H1 (cell line): ENCODE measurements around the gene SFXN2. TPM values are rescaled to one million over a fixed set of nuclear protein-coding genes. Genes with fewer than 3 reads are reported as not detected.

ENCODE experiments used
- CTCF ChIA-PET: fragments of 300-600 bp; sonication (Branson Sonifier 250); formaldehyde crosslinking; loops from one replicate; lab custom pipeline; 2021; ENCODE audit not compliant: partially characterized antibody; lab: Charles Lee
- POLR2A ChIA-PET: fragments of 300-600 bp; sonication (Branson Sonifier 250); formaldehyde crosslinking; loops from one replicate; lab custom pipeline; 2021; ENCODE audit warnings: inconsistent platforms; ENCODE audit not compliant: partially characterized antibody; lab: Charles Lee
- DNase-seq, 2 experiments: peaks; one replicate each; pipeline versions ENCODE4 v3.0.0 to v3.0.0-alpha.2; 2010 to 2022; ENCODE audit warnings: low spot score in 2 of 2, low read depth in 1 of 2, mixed read lengths in 1 of 2
- FAIRE-seq: peaks from 2 replicates; lab custom pipeline; 2011; peaks lifted over from hg19 to GRCh38; lab: Jason Lieb, UNC
- H2AFZ ChIP-seq: 2 replicates; pipeline ENCODE4 v1.8.1; 2012; ENCODE audit warnings: low read length, inconsistent platforms
- H2AK5ac ChIP-seq: 2 replicates; pipeline ENCODE4 v1.6.1; 2013; ENCODE audit warnings: low read depth, low read length
- H2BK120ac ChIP-seq: replicated peaks from 2 replicates; pipeline ENCODE3; 2013; ENCODE audit warnings: low read depth, low read length, inconsistent platforms
- H2BK12ac ChIP-seq: 2 replicates; pipeline ENCODE4 v1.6.1; 2013; ENCODE audit warnings: low read depth, low read length
- H2BK15ac ChIP-seq: 2 replicates; pipeline ENCODE4 v1.6.1; 2013; ENCODE audit warnings: low read length
- H2BK20ac ChIP-seq: 2 replicates; pipeline ENCODE4 v1.6.1; 2013; ENCODE audit warnings: low read length
- H2BK5ac ChIP-seq: 2 replicates; pipeline ENCODE4 v1.6.1; 2013; ENCODE audit warnings: low read depth, low read length
- H3K14ac ChIP-seq: 2 replicates; pipeline ENCODE4 v1.6.1; 2013; ENCODE audit warnings: inconsistent platforms; ENCODE audit not compliant: insufficient read length
- H3K18ac ChIP-seq: 2 replicates; pipeline ENCODE4 v1.6.1; 2013; ENCODE audit warnings: low read length; ENCODE audit errors: extremely low read depth
- H3K23ac ChIP-seq: 2 replicates; pipeline ENCODE4 v1.6.1; 2013; ENCODE audit warnings: inconsistent platforms; ENCODE audit not compliant: insufficient read length
- H3K23me2 ChIP-seq: 2 replicates; pipeline ENCODE4 v1.6.1; 2013; ENCODE audit warnings: low read depth, low read length
- H3K27ac ChIP-seq: 2 replicates; pipeline ENCODE4 v1.6.1; 2011; ENCODE audit warnings: low read depth, low read length, inconsistent platforms
- H3K27me3 ChIP-seq, 4 experiments: replicated peaks in 1 of 4; 1 replicate in 1 of 4; 2 replicates in 3 of 4; pipeline versions ENCODE4 v1.6.1 to v1.8.1; 2011 to 2013; ENCODE audit warnings: low read length in 3 of 4, mild to moderate bottlenecking in 3 of 4, inconsistent platforms in 2 of 4, mixed read lengths in 2 of 4, moderate library complexity in 1 of 4; ENCODE audit not compliant: control insufficient read depth in 3 of 4, insufficient read depth in 3 of 4; ENCODE audit errors: extremely low read depth in 1 of 4
- H3K36me3 ChIP-seq, 4 experiments: 2 replicates each; pipeline versions ENCODE4 v1.6.1 to v1.8.1; 2011 to 2013; ENCODE audit warnings: mild to moderate bottlenecking in 4 of 4, low read length in 3 of 4, moderate library complexity in 2 of 4, control low read depth in 1 of 4, inconsistent platforms in 1 of 4; ENCODE audit not compliant: insufficient read depth in 4 of 4, control insufficient read depth in 2 of 4
- H3K4ac ChIP-seq: replicated peaks from 2 replicates; pipeline ENCODE3; 2013; ENCODE audit warnings: low read length, low read depth, mixed read lengths, inconsistent platforms; ENCODE audit not compliant: insufficient read length
- H3K4me1 ChIP-seq, 4 experiments: replicated peaks in 1 of 4; 1 replicate in 1 of 4; 2 replicates in 3 of 4; pipeline versions ENCODE4 v1.6.1 to v1.8.1; 2011 to 2013; ENCODE audit warnings: low read length in 3 of 4, inconsistent platforms in 2 of 4, mixed read lengths in 1 of 4; ENCODE audit not compliant: insufficient read depth in 4 of 4, control insufficient read depth in 3 of 4
- H3K4me2 ChIP-seq, 2 experiments: 2 replicates each; pipeline versions ENCODE4 v1.6.1 to v1.8.1; 2011 to 2013; ENCODE audit warnings: low read depth in 2 of 2, low read length in 2 of 2, control low read depth in 1 of 2, inconsistent platforms in 1 of 2, mild to moderate bottlenecking in 1 of 2; ENCODE audit not compliant: insufficient read depth in 1 of 2
- H3K4me3 ChIP-seq, 4 experiments: fragments of 200-600, 300-600 bp in 1 of 4; sonication (generic), shearing (Covaris generic), sonication (Bioruptor Twin) in 1 of 4; 2 replicates each; pipeline versions ENCODE4 v1.5.1 to v1.8.1; 2011 to 2016; ENCODE audit warnings: low read length in 4 of 4, low read depth in 3 of 4, control low read depth in 2 of 4, inconsistent platforms in 2 of 4, mild to moderate bottlenecking in 2 of 4, mixed read lengths in 1 of 4, moderate library complexity in 1 of 4; ENCODE audit not compliant: insufficient read depth in 2 of 4; ENCODE audit errors: extremely low read depth in 1 of 4
- H3K56ac ChIP-seq: replicated peaks from 2 replicates; pipeline ENCODE3; 2013; ENCODE audit warnings: low read depth, mild to moderate bottlenecking, mixed read lengths, low read length, inconsistent platforms; ENCODE audit not compliant: insufficient read length
- H3K79me1 ChIP-seq: 2 replicates; pipeline ENCODE4 v1.6.1; 2013; ENCODE audit warnings: low read depth, low read length, control low read depth
- H3K79me2 ChIP-seq, 2 experiments: 2 replicates each; pipeline versions ENCODE4 v1.6.1 to v1.8.1; 2012 to 2013; ENCODE audit warnings: low read length in 2 of 2, mild to moderate bottlenecking in 2 of 2, inconsistent platforms in 1 of 2; ENCODE audit not compliant: insufficient read depth in 2 of 2, control insufficient read depth in 1 of 2
- H3K9ac ChIP-seq, 4 experiments: replicated peaks in 1 of 4; 1 replicate in 1 of 4; 2 replicates in 3 of 4; pipeline versions ENCODE4 v1.6.1 to v1.8.1; 2011 to 2013; ENCODE audit warnings: low read depth in 3 of 4, low read length in 3 of 4, control low read depth in 2 of 4, mild to moderate bottlenecking in 2 of 4, moderate library complexity in 2 of 4, inconsistent platforms in 1 of 4; ENCODE audit errors: extremely low read depth in 1 of 4
- H3K9me3 ChIP-seq, 2 experiments: 2 replicates each; pipeline versions ENCODE4 v1.6.1 to v1.8.1; 2012 to 2013; ENCODE audit warnings: mild to moderate bottlenecking in 2 of 2, moderate library complexity in 2 of 2, control low read depth in 1 of 2, inconsistent platforms in 1 of 2, low read depth in 1 of 2, low read length in 1 of 2, mixed read lengths in 1 of 2; ENCODE audit not compliant: insufficient read depth in 2 of 2
- H4K20me1 ChIP-seq, 2 experiments: replicated peaks in 1 of 2; 2 replicates each; pipeline versions ENCODE3 to v1.8.1; 2011 to 2013; ENCODE audit warnings: inconsistent platforms in 2 of 2, low read length in 2 of 2, mild to moderate bottlenecking in 1 of 2; ENCODE audit not compliant: insufficient read depth in 2 of 2, control insufficient read depth in 1 of 2
- H4K5ac ChIP-seq: 2 replicates; pipeline ENCODE4 v1.6.1; 2013; ENCODE audit warnings: low read length, low read depth, mixed read lengths, inconsistent platforms; ENCODE audit not compliant: insufficient read length
- H4K8ac ChIP-seq: 2 replicates; pipeline ENCODE4 v1.8.0; 2013; ENCODE audit warnings: mild to moderate bottlenecking, moderate library complexity, low read length, inconsistent platforms; ENCODE audit not compliant: insufficient read depth; ENCODE audit errors: extremely low read depth
- H4K91ac ChIP-seq: replicated peaks from 2 replicates; pipeline ENCODE3; 2013; ENCODE audit warnings: low read length, mixed read lengths, inconsistent platforms; ENCODE audit not compliant: insufficient read length
- JUN ChIP-seq: IDR thresholded peaks from 2 replicates; pipeline ENCODE4 v1.6.1; 2011; ENCODE audit warnings: low read depth, mild to moderate bottlenecking, improper control_type of control experiment, low read length
- WGBS, 2 experiments: shearing (Covaris generic) in 1 of 2; methylation state at CpG; one replicate each; pipeline versions ENCODE4 v1.1.6 to v1.1.7; 2013 to 2015; ENCODE audit warnings: low lambda C conversion rate in 2 of 2, mixed read lengths in 2 of 2, inconsistent platforms in 1 of 2, low coverage in 1 of 2, missing lambda C conversion rate in 1 of 2; ENCODE audit not compliant: insufficient replicate concordance in 2 of 2, insufficient coverage in 1 of 2, insufficient read length in 1 of 2; ENCODE audit errors: extremely low coverage in 1 of 2, missing lambda C conversion rate in 1 of 2; 5-methylcytosine and 5-hydroxymethylcytosine counted together
- polyA plus RNA-seq, 7 experiments: library from polyadenylated mRNA; depleted of rRNA in 3 of 7; stranded (reverse) in 5 of 7; unstranded in 2 of 7; fragments of >200 nt in 5 of 7; fragments of 200-250 nt in 2 of 7; gene quantifications; 1 replicate in 5 of 7; 2 replicates in 1 of 7; 4 replicates in 1 of 7; pipeline versions ENCODE4 v1.2.1 to v1.2.3, GENCODE V29; 2011 to 2013; ENCODE audit warnings: missing spikeins in 2 of 7, mixed read lengths in 2 of 7
- total RNA-seq: library from RNA; stranded (reverse); fragmentation: NEBNext Ultra II Directional; extraction: Animal tissue kit (Norgen Biotek cat#: 25700); gene quantifications from 2 replicates; pipeline ENCODE4 v1.2.1, GENCODE V29; 2021
- TF ChIP-seq, protein P1 (sequence below): IDR thresholded peaks from 2 replicates; pipeline ENCODE4 v1.6.1; 2012; ENCODE audit warnings: inconsistent platforms

SFXN2 gene
- total and polyA plus RNA-seq, 2 of the 8 experiments (the other 6 are each of a cell fraction or from before 2014, with no cell fraction given), result 20.5 to 23.5 TPM

GRCh38 chr10:102776779-102777456 lies 62.5 kb downstream of the SFXN2 start:
- Histone ChIP-seq H4K91ac (no peak overlapping the region), H3K27ac (0 out of 2 replicates have a peak overlapping the region, but pooled peaks have one; percentile 20), H3K4ac (no peak overlapping the region), H3K18ac (peak overlapping the region; percentile 63), H2AFZ (0 out of 2 replicates have a peak overlapping the region, but pooled peaks have one; percentile 1), H3K4me2 (peak overlapping the region; percentile 57 to 67), H3K9ac (peak overlapping the region in 2 of 4 experiments; percentile 2 to 48; a peak in 3 of 7 replicates), H3K9me3 (no peaks in the 10 kb centered on the region), H3K27me3 (no peaks in the 10 kb centered on the region; a peak in 2 of 7 replicates), H4K5ac (peak overlapping the region; percentile 8), H3K4me3 (peak overlapping the region in 3 of 4 experiments; percentile 8 to 41 (median 16); a peak in 4 of 8 replicates), H3K79me2 (no peaks in the 10 kb centered on the region), H3K23ac (no peak overlapping the region), H4K8ac (no peak overlapping the region), H2BK120ac (no peak overlapping the region), H3K56ac (no peak overlapping the region), H2BK20ac (no peak overlapping the region), H3K23me2 (no peaks in the 10 kb centered on the region), H2BK12ac (peak overlapping the region; percentile 77; the same call in 1 of the 2 replicates), H3K4me1 (peaks cover 23 to 32% (median 30%) of the 10 kb centered on the region in 4 experiments), H4K20me1 (peaks cover 0 to 2% of the 10 kb centered on the region in 2 experiments), H3K36me3 (no peaks in the 10 kb centered on the region), H2AK5ac (no peak overlapping the region; the same call in 1 of the 2 replicates), H2BK5ac (peak overlapping the region; percentile 5; the same call in 1 of the 2 replicates), H3K14ac (no peak overlapping the region), H2BK15ac (no peak overlapping the region), H3K79me1 (peaks cover 9% of the 10 kb centered on the region; the same call in 1 of the 2 replicates)
- FAIRE-seq (peak; percentile 63), DNase-seq (peak; percentile 43 to 67)
- ChIA-PET CTCF (interaction anchor here (0.6 to 1.8 kb wide), 13 partner anchors 11 to 98 kb away, joined by 3 to 10 read pairs (median 3); no protein-coding TSS in a partner anchor), POLR2A (interaction anchor here (0.6 to 4.8 kb wide), 9 partner anchors 12 to 342 kb away, joined by 3 to 40 read pairs (median 5); partner anchors contain the start of gene WBP1L)
- WGBS, 2 experiments, result 14% methylated on average over 9 of the region's 9 CpGs; no CpG with 5 or more reads in 1 of the 2 experiments
- no peak for TF ChIP-seq JUN
- TF ChIP-seq, protein P1, sequence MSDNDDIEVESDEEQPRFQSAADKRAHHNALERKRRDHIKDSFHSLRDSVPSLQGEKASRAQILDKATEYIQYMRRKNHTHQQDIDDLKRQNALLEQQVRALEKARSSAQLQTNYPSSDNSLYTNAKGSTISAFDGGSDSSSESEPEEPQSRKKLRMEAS, result peak; percentile 27; the same call in 1 of the 2 replicates
